Femur (tissue), 1 donor: Measurements from ENCODE around the gene NLGN4Y.
"Not testable (repeated sequence)": the region's sequence is repeated elsewhere in the genome, so short reads cannot be mapped to it uniquely, and the experiment has no call there.

Experiments used
- DNase-seq: peaks from one replicate; pipeline ENCODE4 v3.0.0-alpha.2; 2017

NLGN4Y gene

GRCh38 chrY:14860448-14860847, 336.1 kb downstream of the NLGN4Y start:
- DNase-seq = no peak

GRCh38 chrY:14861033-14861432, 336.7 kb downstream of the NLGN4Y start:
- not testable (repeated sequence) for DNase-seq

DNA sequence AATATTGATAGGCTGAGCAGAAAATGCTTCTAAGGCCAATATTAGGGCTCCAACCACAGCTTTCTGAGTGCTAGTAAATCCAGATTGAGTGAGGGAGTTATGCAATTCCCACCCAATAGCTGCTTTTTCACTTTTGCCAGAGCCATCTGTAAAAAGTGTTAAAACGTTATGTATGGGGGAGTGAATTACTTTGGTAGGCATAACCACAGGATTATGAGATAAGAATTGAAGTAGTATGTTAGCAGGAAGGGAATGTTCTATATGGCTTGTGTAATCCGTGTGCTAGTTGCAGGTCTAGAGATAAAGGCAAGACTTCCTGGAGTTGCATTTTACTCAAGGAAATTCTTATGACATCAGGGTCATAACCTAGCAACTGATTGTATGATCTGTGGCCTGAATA, 347.6 kb downstream of the NLGN4Y start:
- DNase-seq = no peak
